ENCODE results near the gene CHRNA4.

GRCh38 chr20:63404129-63405085 is 43.3 kb upstream of the CHRNA4 start:
- TF ChIP-seq, protein P1, sequence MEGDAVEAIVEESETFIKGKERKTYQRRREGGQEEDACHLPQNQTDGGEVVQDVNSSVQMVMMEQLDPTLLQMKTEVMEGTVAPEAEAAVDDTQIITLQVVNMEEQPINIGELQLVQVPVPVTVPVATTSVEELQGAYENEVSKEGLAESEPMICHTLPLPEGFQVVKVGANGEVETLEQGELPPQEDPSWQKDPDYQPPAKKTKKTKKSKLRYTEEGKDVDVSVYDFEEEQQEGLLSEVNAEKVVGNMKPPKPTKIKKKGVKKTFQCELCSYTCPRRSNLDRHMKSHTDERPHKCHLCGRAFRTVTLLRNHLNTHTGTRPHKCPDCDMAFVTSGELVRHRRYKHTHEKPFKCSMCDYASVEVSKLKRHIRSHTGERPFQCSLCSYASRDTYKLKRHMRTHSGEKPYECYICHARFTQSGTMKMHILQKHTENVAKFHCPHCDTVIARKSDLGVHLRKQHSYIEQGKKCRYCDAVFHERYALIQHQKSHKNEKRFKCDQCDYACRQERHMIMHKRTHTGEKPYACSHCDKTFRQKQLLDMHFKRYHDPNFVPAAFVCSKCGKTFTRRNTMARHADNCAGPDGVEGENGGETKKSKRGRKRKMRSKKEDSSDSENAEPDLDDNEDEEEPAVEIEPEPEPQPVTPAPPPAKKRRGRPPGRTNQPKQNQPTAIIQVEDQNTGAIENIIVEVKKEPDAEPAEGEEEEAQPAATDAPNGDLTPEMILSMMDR (IDR thresholded peaks at IDR 0.05): no peak
- no peak for TF ChIP-seq POLR2A (IDR thresholded peaks at IDR 0.05)
